T-helper 1 cell treated with Interleukin-12 subunit alpha and Interleukin-12 subunit beta and Interleukin-4 antibody, amounts not matched to agents 30 ng/mL and 1 ng/mL, for 36 hours (primary cell): ENCODE measurements around the gene RNF213. TPM values are rescaled to one million over a fixed set of nuclear protein-coding genes. Genes with fewer than 3 reads are reported as not detected.
"Not testable (repeated sequence)": the region's sequence is repeated elsewhere in the genome, so short reads cannot be mapped to it uniquely, and the experiment has no call there.

Experiments used
- intact Hi-C: fragments of 100-400 bp; cut with micrococcal nuclease; formaldehyde crosslinking; loops from one replicate; pipeline ENCODE4 v1.15.1; 2024
- total RNA-seq: library from RNA; stranded (reverse); gene quantifications from 2 replicates; pipeline ENCODE4 v1.2.3, GENCODE V29; 2022

RNF213 gene
- total RNA-seq, 1 donor from 2014 or later = 1,329 TPM

DNA sequence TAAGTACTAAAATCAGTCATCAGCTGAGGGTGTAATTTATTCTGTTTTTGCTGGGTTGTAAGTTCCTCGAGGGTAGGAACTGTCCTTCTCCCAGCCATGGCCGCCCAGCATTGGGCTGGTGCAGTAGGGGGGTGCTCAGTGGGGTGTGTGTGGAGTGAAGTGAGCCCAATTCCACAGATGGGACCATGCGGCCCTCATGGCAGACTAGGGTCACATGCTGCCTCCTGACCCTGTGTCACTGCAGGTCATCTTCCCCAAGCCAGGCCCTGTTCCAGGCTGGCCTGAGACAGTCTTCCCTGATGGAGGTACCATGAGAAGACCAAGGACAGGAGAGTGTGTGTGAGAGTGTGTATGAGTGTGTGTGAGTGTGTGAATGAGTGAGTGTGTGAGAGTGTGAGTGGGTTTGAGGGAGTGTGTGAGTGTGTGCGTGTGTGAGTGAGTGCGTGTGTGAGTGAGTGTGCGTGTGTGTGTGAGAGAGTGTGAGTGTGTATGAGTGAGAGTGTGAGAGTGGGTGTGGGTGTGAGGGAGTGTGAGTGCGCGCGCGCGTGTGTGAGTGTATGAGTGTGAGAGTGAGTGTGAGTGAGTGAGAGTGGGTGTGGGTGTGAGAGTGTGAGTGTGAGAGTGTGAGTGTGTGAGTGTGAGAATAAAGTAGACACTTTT is 36.7 kb upstream of the RNF213 start:
- intact Hi-C loops = no loop called here

GRCh38 chr17:80224683-80225082 is 36.0 kb upstream of the RNF213 start:
- intact Hi-C loops = no loop called here

GRCh38 chr17:80225230-80225629 is 35.4 kb upstream of the RNF213 start:
- intact Hi-C loops = no loop called here

DNA sequence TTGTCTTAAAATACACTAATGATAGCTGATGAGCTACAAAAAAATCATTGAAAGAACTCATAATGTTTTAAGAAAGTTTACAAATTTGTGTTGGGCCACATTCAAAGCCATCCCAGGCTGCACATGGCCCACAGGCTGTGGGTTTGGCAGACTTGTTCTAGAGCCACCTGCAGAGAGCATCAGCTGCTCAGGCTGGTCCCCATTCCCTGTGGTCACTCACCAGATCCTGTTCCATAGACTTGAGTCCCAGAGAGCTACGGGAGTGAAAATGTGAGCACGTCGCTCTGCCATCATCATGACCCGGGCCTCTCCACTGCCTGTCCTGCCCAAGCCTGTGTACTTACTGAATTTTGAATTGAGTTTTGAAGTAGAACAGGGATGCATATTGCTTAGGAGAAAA is 33.5 kb upstream of the RNF213 start:
- intact Hi-C loops = no loop called here

DNA sequence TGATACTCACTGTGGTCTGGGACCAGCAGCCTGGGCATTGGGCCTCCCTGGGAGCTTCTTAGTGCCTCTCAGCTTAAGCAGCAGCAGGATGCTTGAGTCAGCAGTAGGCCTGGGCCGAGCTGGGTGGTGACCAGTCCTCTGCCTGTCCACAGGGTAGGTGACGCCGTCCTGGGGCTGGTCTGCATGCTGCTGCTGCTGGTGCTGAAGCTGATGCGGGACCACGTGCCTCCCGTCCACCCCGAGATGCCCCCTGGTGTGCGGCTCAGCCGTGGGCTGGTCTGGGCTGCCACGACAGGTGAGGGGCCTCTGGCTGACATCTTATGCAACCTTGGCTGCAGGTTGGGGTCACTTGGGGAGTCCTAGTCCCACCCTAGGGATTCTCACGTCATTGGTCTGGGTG is 33.0 kb upstream of the RNF213 start:
- intact Hi-C loops = no loop called here

GRCh38 chr17:80228477-80228876 is 32.2 kb upstream of the RNF213 start:
- intact Hi-C loops = no loop called here

GRCh38 chr17:80229011-80229410 is 31.6 kb upstream of the RNF213 start:
- intact Hi-C loops = no loop called here

DNA sequence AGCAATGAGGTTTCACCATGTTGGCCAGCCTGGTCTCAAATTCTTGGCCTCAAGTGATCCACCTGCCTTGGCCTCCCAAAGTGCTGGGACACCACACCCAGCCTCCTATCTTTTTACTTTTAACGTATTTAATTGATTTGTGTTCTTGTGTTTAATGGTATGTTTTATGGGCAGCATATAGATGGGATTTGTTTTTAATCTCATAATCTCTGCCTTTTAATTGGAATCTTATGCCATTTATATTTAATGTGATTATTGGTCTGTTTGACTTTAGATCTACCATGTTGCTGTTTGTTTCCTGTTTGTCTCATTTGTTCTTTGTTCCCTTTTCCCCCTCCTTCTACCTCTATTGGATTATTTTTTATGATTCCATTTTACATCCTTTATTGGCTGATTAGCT is 28.2 kb upstream of the RNF213 start:
- intact Hi-C loops = no loop called here

DNA sequence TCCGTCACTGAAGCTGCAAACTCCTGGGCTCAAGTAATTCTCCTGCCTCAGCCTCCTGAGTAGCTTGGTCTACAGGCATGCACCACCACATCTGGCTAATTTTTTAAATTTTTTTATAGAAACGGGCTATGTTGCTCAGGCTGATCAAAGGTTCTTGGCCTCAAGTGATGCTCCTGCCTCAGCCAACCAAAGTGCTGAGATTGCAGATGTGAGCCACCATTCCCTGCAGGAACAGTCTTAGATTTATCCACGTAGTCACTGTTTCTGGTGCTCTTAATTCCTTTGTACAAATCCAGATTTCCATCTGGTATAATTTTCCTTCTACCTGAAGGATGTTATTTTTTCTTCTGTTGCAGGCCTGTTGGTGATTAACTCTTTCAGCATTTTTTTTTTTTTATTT is 27.4 kb upstream of the RNF213 start:
- intact Hi-C loops = no loop called here

DNA sequence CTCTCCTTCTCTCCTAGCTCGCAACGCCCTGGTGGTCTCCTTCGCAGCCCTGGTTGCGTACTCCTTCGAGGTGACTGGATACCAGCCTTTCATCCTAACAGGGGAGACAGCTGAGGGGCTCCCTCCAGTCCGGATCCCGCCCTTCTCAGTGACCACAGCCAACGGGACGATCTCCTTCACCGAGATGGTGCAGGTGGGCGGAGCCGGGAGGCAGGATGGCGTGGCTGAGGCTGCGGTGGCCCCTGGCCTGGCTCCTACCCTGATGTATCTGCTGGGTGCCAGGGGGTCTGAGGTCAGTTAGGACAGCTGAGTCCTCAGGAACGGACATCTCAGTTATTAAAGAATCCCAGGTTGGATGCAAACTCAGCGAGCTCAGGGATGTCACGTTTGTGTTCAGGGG is 23.7 kb upstream of the RNF213 start:
- intact Hi-C loops = no loop called here

DNA sequence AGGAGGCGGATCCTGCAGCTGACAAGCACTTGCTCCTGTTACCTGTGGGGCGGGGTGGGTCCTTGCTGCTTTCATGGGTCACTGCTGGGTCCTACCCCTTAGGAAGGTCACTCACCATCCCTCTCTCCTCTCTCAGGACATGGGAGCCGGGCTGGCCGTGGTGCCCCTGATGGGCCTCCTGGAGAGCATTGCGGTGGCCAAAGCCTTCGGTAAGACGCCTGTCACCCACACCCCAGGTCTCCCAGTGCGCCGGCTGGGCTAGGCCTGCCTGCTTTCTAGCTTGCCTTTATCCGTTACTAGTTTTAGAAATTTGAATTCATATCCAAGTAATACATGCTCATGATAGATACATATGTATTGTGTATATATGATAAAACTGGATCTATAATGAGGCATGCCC is 23.3 kb upstream of the RNF213 start:
- intact Hi-C loops = no loop called here

DNA sequence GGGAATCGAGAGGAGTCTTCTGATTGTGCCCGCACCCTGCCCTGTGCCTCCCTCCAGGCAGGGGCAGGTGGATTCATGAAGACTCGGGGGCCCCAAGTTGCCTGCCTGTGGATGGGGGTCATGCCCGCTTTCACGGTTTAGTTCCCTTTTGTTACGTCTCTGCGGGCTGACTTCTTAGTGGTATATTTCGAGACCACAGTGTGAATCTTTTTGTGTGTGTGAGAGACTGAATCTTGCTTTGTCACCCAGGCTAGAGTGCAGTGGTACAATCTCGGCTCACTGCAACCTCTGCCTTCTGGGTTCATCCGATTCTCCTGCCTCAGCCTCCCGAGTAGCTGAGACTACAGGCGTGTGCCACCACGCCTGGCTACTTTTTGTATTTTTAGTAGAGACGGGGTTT is 18.1 kb upstream of the RNF213 start:
- intact Hi-C loops = no loop called here

- intact Hi-C loops = no loop called here
Observed at GRCh38 chr17:80243526-80244433, 16.9 kb upstream of the RNF213 start.

DNA sequence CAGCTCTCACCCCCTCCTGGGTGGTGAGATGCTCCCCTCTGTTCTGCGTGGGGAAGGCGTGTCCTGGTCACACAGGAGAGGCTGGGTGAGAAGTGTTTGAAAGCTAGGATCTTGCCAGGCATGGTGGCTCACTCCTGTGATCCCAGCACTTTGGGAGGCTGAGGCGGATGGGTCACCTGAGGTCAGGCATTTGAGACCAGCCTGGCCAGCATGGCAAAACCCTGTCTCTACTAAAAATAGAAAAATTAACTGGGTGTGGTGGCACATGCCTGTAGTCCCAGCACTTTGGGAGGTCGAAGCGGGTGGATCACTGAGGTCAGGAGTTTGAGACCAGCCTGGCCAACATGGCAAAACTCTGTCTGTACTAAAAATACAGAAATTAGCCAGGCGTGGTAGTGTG is 16.2 kb upstream of the RNF213 start:
- intact Hi-C loops = not testable (repeated sequence)

GRCh38 chr17:80244871-80245509 is 15.7 kb upstream of the RNF213 start:
- intact Hi-C loops = no loop called here

DNA sequence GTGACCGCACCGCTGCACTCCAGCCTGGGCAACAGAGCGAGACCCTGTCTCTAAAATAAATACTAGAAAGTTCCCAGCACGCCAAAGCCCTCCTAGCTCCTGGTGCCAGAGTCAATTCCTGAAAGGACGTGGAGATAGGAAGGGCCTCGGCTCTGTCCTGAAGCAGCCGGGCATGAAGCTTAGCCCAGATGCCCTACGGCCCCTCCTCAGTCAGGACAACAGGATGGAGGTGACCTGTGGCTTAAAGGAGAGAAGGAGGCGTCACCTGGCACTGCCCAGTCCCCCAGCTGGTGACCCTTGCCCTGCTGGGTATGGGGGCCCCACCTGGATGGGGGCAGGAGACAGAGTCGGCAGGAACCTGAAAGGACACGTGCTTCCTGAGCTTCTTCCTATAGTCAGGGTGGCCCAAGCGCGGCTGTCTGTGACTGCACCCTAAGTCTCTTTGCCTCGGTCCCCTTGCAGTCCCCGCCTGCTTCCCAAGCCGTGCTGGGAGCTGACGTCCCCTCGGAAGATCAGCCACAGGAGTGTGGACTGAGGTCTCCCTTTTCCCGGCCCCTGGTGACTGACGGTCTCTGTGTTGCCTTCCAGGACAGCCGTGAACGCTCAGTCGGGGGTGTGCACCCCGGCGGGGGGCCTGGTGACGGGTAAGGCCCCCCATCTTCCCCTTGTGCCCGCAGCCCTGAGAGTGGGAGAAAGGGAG is 14.9 kb upstream of the RNF213 start:
- intact Hi-C loops = no loop called here

DNA sequence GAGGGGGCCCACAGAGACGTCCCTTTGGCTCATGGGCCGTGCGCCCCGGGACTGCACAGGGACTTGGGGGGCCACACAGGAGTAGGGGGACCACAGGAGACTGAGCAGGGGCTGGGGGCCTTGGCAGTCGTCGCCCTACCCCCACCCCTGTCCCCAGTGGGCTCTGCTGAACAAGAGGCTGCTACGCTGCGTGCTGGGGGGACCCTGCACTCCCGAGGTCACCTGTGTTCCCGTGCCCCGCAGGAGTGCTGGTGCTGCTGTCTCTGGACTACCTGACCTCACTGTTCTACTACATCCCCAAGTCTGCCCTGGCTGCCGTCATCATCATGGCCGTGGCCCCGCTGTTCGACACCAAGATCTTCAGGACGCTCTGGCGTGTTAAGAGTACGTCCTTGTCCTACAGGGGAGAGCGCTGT is 14.4 kb upstream of the RNF213 start:
- intact Hi-C loops = no loop called here

DNA sequence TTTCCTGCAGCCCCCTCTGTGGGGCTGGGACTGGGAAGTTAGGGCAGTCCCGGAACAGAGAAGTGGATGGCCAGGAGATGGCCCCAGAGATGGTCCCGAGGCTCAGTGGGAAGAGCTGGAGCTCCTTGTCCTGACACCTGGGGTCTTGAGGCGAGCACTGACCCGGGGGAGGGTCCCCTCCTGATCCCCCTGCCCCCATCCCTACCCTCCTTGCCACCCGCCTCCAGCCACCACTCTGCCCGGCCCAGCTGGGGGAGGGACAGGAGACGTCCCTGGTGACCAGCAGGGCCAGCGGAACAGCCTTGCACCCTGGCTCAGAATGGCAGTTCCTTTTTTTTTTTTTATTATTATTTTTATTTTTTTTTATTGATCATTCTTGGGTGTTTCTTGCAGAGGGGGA is 13.9 kb upstream of the RNF213 start:
- intact Hi-C loops = no loop called here

DNA sequence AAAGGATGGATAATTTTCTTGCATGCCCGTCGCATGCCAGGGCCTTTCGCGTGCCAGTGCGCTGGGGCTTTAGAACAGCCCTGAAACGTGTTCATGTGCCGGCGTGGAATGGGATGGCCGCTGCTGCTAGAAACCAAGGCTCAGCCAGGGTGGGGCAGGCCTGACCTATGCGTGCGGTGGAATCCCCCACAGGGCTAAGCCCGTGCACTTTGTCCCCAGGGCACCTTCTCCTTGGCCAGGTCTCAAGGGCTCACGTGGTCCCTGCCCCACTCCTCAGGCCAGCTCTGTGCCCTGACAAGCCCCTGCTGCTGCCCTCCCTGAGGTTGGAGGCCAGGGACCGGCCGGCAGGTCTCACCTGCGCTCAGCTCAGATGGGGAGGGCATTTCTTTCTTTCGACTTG is 13.1 kb upstream of the RNF213 start:
- intact Hi-C loops = no loop called here

DNA sequence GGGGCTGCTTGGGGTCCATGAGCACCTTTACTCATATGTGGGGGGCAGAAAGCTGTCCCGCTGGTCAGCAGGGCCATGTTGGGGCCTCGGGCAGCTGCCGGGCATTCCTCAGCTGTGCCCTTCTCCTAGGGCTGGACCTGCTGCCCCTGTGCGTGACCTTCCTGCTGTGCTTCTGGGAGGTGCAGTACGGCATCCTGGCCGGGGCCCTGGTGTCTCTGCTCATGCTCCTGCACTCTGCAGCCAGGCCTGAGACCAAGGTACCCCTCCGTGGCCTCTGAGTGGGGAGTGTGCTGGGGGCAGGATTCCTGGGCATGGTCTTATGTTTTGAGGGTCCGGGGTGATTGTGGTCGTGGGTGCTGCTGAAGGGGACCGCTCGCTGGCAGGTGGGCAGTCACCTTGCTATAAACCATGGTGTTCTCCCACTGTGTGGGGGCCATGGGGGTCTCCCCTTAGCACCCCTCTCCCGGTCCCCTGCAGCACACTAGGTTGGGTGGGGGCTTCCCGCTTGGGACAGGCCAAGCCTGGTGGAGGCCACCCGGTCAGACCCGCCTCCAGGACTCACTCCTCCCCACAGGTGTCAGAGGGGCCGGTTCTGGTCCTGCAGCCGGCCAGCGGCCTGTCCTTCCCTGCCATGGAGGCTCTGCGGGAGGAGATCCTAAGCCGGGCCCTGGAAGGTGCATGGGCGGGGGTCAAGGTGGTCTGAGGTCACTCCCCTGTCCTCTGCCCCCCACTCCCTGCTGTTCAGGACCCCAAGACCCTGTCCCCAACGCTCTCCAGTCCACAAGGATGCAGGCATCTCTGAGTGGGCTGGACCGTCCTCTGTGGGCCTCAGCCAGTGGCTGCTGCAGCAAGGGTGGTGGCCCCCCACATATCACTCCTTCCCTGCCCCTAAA is 12.4 kb upstream of the RNF213 start:
- intact Hi-C loops = no loop called here
